Thyroid gland (tissue), 4 donors: ENCODE data around the gene ACTR2.

ENCODE experiments used
- CTCF ChIP-seq, 6 experiments: fragments of 200-600 bp in 3 of 6; fragments of 450-650 bp in 3 of 6; sonication (generic) in 3 of 6; IDR thresholded peaks; one replicate each; pipeline ENCODE4 v1.5.1; 2016 to 2019; ENCODE audit warnings: antibody characterized with exemption in 6 of 6, mild to moderate bottlenecking in 2 of 6, inconsistent platforms in 1 of 6, moderate library complexity in 1 of 6
- POLR2A ChIP-seq, 2 donors: fragments of 450-650 bp; IDR thresholded peaks; one replicate each; pipeline ENCODE4 v1.6.1; 2017; ENCODE audit warnings: antibody characterized with exemption in 2 of 2, mild to moderate bottlenecking in 2 of 2, moderate library complexity in 1 of 2

- TF ChIP-seq CTCF (IDR thresholded peaks at IDR 0.05) (no peak), POLR2A (IDR thresholded peaks at IDR 0.05) (no peak)
Observed at GRCh38 chr2:65214361-65214760, 13.3 kb upstream of the ACTR2 start.
